HS-27A (cell line): ENCODE data around the gene MAPK8IP1.

Experiments
- DNase-seq: peaks from one replicate; pipeline ENCODE4 v3.0.0-alpha.2; 2012; ENCODE audit warnings: low read depth, missing footprints

Gene MAPK8IP1

DNA sequence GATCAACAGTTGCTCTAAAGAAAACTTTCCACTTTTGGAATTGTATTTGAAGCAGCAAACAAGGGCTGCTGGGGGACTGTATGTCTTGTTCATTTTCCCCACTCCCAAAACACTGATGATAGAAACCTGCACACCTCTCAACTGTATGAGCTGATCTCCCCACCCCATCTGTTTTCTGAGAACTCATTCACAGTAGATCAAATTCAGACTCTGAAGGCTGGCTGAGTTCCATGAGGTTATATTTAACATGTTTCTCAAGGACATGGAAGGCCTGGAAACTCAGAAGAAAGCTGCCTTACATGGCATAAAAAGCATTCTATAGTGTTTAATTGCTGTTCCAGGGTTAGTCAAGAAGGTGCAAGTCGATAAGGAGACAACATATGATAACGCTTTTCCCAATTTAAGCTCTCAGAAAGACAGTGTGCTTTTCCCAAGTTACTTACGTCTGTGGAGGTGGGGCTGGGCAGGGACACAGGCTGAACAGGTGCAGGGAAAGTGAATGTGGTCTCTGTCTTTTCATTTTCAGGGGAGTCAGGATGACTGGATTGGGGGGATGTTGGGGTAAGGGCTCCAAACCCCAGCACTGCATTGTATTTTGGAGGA is 60.0 kb downstream of the MAPK8IP1 start:
- no peak for DNase-seq

DNA sequence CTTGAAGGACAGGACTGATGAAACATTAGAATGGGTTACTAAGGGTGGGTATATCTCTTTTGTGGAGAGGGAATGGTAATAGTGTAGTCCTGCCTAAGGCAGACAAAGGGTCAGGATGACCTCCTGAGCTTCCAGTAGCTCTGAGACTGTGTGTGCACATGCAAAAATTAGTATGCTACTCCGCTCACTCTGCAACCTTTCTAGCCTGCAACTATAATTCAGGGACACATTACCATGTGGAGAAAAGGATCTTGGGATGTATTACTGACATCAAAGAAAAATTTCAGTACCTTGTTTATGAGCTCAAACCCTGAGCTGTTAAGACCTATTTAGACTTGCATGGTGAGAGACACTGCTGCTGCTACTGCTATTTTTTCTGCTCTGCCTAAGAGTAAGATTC is 62.4 kb downstream of the MAPK8IP1 start:
- no peak for DNase-seq

DNA sequence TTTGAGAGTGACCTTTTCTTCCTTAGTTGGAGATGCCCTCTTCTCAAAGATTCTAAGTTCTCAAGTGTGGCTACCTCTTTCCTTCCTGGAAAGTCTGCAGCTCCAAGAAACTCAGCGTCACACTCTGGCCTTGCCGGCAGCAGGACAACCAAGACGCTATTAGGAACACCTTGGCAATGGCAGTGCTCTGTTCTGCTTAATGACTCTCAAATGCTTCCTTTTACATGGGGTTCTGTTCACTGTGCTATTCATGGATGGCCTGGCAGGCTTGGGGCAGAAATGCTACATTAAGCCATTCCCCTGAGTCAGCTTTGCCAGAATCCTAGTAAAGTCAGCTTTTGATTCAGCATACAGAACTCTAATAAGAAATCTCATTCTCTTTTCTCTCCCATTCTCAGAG is 62.9 kb downstream of the MAPK8IP1 start:
- DNase-seq: no peak

DNA sequence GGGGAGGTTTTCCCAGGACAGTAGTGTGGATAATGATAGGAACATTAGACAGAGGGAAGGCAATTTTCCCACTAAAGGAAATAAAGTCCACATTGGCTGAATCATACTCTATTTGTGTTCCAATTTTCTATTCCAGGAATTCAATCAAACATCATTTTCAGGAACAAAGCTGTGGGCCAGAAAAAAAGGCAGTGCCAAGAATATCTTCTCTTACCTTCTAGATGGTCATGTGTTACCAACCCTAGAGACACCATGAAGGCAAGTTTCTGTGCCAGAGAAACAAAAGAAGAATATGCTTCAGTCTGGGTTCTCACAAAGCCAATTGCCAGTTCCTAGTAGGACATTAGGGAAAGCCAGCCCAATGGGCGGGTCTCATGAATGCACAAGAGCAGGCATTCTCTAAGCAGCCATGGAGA is 64.5 kb downstream of the MAPK8IP1 start:
- no peak for DNase-seq
